ENCODE results near the gene AQP3.
A peak's percentile ranks its signal among the peaks of the same experiment; 100 is the strongest.

Gene AQP3

GRCh38 chr9:33473643-33474352, 26.4 kb upstream of the AQP3 start, which contains the start of gene NOL6:
NOL6 (minus strand) TSS chr9:33473924; CDS start chr9:33473842, 82 bp downstream.
- TF ChIP-seq CTCF (conservative IDR thresholded peaks at IDR 0.05) (no peak), ZFX (IDR thresholded peaks at IDR 0.05) (peak; percentile 50; the same call in 1 of the 2 replicates)
- peak within 1 kb of the TSS; percentile 70 for H3K27ac ChIP-seq

GRCh38 chr9:33472881-33473615, 25.7 kb upstream of the AQP3 start:
- no peak for TF ChIP-seq CTCF (conservative IDR thresholded peaks at IDR 0.05)
- TF ChIP-seq ZFX (IDR thresholded peaks at IDR 0.05): no peak
- peak overlapping the region; percentile 70 for H3K27ac ChIP-seq

- TF ChIP-seq CTCF (conservative IDR thresholded peaks at IDR 0.05) (no peak), ZFX (IDR thresholded peaks at IDR 0.05) (no peak)
- H3K27ac ChIP-seq: peak overlapping the region; percentile 70
These were observed 24.9 kb upstream of the AQP3 start for GRCh38 chr9:33472171-33472880.

- no peak for TF ChIP-seq ZFX (IDR thresholded peaks at IDR 0.05)
- no peak for TF ChIP-seq CTCF (conservative IDR thresholded peaks at IDR 0.05)
- no peak overlapping the region for H3K27ac ChIP-seq
These were observed 24.0 kb upstream of the AQP3 start for GRCh38 chr9:33471361-33471760.

- H3K27ac ChIP-seq: no peak overlapping the region
- TF ChIP-seq CTCF (conservative IDR thresholded peaks at IDR 0.05) (no peak), ZFX (IDR thresholded peaks at IDR 0.05) (no peak)
These were observed 22.5 kb upstream of the AQP3 start for GRCh38 chr9:33469891-33470290.

- no peak for TF ChIP-seq CTCF (conservative IDR thresholded peaks at IDR 0.05)
- TF ChIP-seq ZFX (IDR thresholded peaks at IDR 0.05): no peak
- H3K27ac ChIP-seq: no peak overlapping the region
These were observed 21.6 kb upstream of the AQP3 start for GRCh38 chr9:33468797-33469621.

Data from C4-2B (cell line).